GM12878 (cell line): ENCODE results near the gene SHQ1. TPM values are rescaled to one million over a fixed set of nuclear protein-coding genes. Genes with fewer than 3 reads are reported as not detected.

Experiments
- CEBPB ChIP-seq, 2 experiments: fragments of 150-350 bp in 1 of 2; IDR thresholded peaks; 2 replicates each; pipeline ENCODE4 v1.6.1; 2012 to 2014; ENCODE audit warnings: low read depth in 2 of 2, low read length in 2 of 2, borderline replicate concordance in 1 of 2, inconsistent platforms in 1 of 2
- CEBPZ ChIP-seq: fragments of 150-350 bp; IDR thresholded peaks from 2 replicates; pipeline ENCODE4 v1.6.1; 2016; ENCODE audit warnings: low read depth, low read length
- CHD2 ChIP-seq: IDR thresholded peaks from 2 replicates; pipeline ENCODE4 v1.6.1; 2011; ENCODE audit warnings: low read depth, low read length, improper control_type of control experiment, borderline replicate concordance
- CHD4 ChIP-seq: fragments of 200-600 bp; sonication (generic); IDR thresholded peaks from 2 replicates; pipeline ENCODE4 v1.6.1; 2016; ENCODE audit warnings: mild to moderate bottlenecking
- IRF4 ChIP-seq: IDR thresholded peaks from 2 replicates; pipeline ENCODE4 v1.6.1; 2011; ENCODE audit warnings: low read depth, low read length
- KLF5 ChIP-seq: fragments of 450-650 bp; IDR thresholded peaks from 2 replicates; pipeline ENCODE4 v1.6.1; 2014; ENCODE audit warnings: mild to moderate bottlenecking; ENCODE audit not compliant: partially characterized antibody
- PKNOX1 ChIP-seq: fragments of 450-650 bp; IDR thresholded peaks from 2 replicates; pipeline ENCODE4 v1.6.1; 2016; ENCODE audit warnings: mild to moderate bottlenecking
- POLR2AphosphoS2 ChIP-seq: IDR thresholded peaks from 2 replicates; pipeline ENCODE4 v1.6.1; 2011; ENCODE audit warnings: low read depth, mild to moderate bottlenecking, low read length, improper control_type of control experiment, moderate library complexity
- SP1 ChIP-seq: IDR thresholded peaks from one replicate; pipeline ENCODE4 v1.6.1; 2011; ENCODE audit warnings: low read depth, low read length
- SREBF2 ChIP-seq: IDR thresholded peaks from 2 replicates; pipeline ENCODE4 v1.6.1; 2012; ENCODE audit warnings: mild to moderate bottlenecking, low read length
- TCF7 ChIP-seq: IDR thresholded peaks from 2 replicates; pipeline ENCODE4 v1.6.1; 2014; ENCODE audit warnings: antibody characterized with exemption, borderline replicate concordance
- USF1 ChIP-seq: IDR thresholded peaks from 2 replicates; pipeline ENCODE4 v1.6.1; 2011; ENCODE audit warnings: borderline replicate concordance, low read depth, mild to moderate bottlenecking, moderate library complexity, mixed read lengths, low read length; ENCODE audit not compliant: insufficient read depth; ENCODE audit errors: extremely low read length
- polyA plus RNA-seq, 11 experiments: library from polyadenylated mRNA; depleted of rRNA in 4 of 11; unstranded in 6 of 11; stranded (reverse) in 5 of 11; fragments of >200 nt; fragmentation: Nextera tagmentation in 4 of 11; fragmentation: Illumina TruSeq in 1 of 11; extraction: Ambion mirVana in 4 of 11; extraction: Trizol in 1 of 11; gene quantifications; 1 replicate in 1 of 11; 2 replicates in 10 of 11; pipeline versions ENCODE4 v1.2.1 to v1.2.3, GENCODE V29; 2011 to 2016; ENCODE audit warnings: inconsistent platforms in 2 of 11, missing spikeins in 2 of 11, low read depth in 1 of 11
- total RNA-seq, 4 experiments: library from RNA; depleted of rRNA in 3 of 4; stranded (reverse); fragments of >200 nt in 3 of 4; fragmentation: Illumina TruSeq in 1 of 4; extraction: Trizol in 1 of 4; gene quantifications; 2 replicates each; pipeline versions ENCODE4 v1.2.1 to v1.2.3, GENCODE V29; 2013 to 2021
- TF ChIP-seq, protein P1 (sequence below): IDR thresholded peaks from 2 replicates; pipeline ENCODE4 v1.6.1; 2012; ENCODE audit warnings: low read depth, low read length, improper control_type of control experiment
- TF ChIP-seq, protein P2 (sequence below): IDR thresholded peaks from 2 replicates; pipeline ENCODE4 v1.6.1; 2012; ENCODE audit warnings: low read length, inconsistent platforms
- TF ChIP-seq, protein P3 (sequence below): fragments of 450-650 bp; IDR thresholded peaks from 2 replicates; pipeline ENCODE4 v1.6.1; 2017; ENCODE audit warnings: mild to moderate bottlenecking, moderate library complexity
- TF ChIP-seq, protein P4 (sequence below): IDR thresholded peaks from 2 replicates; pipeline ENCODE4 v1.6.1; 2011; ENCODE audit warnings: low read depth, low read length, improper control_type of control experiment, borderline replicate concordance

SHQ1 gene
- total and polyA plus RNA-seq, 10 of the 15 experiments (the other 5 are each of a cell fraction or from before 2014, with no cell fraction given): 12.6 to 51.7 (median 24.5) TPM

- peak; percentile 91 for TF ChIP-seq PKNOX1
- TF ChIP-seq, protein P1, sequence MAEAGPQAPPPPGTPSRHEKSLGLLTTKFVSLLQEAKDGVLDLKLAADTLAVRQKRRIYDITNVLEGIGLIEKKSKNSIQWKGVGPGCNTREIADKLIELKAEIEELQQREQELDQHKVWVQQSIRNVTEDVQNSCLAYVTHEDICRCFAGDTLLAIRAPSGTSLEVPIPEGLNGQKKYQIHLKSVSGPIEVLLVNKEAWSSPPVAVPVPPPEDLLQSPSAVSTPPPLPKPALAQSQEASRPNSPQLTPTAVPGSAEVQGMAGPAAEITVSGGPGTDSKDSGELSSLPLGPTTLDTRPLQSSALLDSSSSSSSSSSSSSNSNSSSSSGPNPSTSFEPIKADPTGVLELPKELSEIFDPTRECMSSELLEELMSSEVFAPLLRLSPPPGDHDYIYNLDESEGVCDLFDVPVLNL: no peak
- TF ChIP-seq USF1: no peak
- TF ChIP-seq CHD4: no peak
- TF ChIP-seq SREBF2: no peak
- TF ChIP-seq CEBPZ: no peak
- TF ChIP-seq CEBPB (IDR thresholded peaks at IDR 0.05; ENCODE audit: borderline replicate concordance in 1 of 2, low read depth in 2 of 2, low read length in 2 of 2): no peak
- TF ChIP-seq CHD2: no peak
- TF ChIP-seq KLF5: no peak
- TF ChIP-seq SP1: no peak
- peak; percentile 44 for TF ChIP-seq TCF7
- peak; percentile 69; the same call in 1 of the 2 replicates for TF ChIP-seq IRF4
- no peak for TF ChIP-seq POLR2AphosphoS2
- TF ChIP-seq, protein P2, sequence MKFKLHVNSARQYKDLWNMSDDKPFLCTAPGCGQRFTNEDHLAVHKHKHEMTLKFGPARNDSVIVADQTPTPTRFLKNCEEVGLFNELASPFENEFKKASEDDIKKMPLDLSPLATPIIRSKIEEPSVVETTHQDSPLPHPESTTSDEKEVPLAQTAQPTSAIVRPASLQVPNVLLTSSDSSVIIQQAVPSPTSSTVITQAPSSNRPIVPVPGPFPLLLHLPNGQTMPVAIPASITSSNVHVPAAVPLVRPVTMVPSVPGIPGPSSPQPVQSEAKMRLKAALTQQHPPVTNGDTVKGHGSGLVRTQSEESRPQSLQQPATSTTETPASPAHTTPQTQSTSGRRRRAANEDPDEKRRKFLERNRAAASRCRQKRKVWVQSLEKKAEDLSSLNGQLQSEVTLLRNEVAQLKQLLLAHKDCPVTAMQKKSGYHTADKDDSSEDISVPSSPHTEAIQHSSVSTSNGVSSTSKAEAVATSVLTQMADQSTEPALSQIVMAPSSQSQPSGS: peak; percentile 89
- TF ChIP-seq, protein P3, sequence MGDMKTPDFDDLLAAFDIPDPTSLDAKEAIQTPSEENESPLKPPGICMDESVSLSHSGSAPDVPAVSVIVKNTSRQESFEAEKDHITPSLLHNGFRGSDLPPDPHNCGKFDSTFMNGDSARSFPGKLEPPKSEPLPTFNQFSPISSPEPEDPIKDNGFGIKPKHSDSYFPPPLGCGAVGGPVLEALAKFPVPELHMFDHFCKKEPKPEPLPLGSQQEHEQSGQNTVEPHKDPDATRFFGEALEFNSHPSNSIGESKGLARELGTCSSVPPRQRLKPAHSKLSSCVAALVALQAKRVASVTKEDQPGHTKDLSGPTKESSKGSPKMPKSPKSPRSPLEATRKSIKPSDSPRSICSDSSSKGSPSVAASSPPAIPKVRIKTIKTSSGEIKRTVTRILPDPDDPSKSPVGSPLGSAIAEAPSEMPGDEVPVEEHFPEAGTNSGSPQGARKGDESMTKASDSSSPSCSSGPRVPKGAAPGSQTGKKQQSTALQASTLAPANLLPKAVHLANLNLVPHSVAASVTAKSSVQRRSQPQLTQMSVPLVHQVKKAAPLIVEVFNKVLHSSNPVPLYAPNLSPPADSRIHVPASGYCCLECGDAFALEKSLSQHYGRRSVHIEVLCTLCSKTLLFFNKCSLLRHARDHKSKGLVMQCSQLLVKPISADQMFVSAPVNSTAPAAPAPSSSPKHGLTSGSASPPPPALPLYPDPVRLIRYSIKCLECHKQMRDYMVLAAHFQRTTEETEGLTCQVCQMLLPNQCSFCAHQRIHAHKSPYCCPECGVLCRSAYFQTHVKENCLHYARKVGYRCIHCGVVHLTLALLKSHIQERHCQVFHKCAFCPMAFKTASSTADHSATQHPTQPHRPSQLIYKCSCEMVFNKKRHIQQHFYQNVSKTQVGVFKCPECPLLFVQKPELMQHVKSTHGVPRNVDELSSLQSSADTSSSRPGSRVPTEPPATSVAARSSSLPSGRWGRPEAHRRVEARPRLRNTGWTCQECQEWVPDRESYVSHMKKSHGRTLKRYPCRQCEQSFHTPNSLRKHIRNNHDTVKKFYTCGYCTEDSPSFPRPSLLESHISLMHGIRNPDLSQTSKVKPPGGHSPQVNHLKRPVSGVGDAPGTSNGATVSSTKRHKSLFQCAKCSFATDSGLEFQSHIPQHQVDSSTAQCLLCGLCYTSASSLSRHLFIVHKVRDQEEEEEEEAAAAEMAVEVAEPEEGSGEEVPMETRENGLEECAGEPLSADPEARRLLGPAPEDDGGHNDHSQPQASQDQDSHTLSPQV: no peak
- TF ChIP-seq, protein P4, sequence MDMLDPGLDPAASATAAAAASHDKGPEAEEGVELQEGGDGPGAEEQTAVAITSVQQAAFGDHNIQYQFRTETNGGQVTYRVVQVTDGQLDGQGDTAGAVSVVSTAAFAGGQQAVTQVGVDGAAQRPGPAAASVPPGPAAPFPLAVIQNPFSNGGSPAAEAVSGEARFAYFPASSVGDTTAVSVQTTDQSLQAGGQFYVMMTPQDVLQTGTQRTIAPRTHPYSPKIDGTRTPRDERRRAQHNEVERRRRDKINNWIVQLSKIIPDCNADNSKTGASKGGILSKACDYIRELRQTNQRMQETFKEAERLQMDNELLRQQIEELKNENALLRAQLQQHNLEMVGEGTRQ: no peak
Observed at GRCh38 chr3:72756900-72757299, 91.3 kb downstream of the SHQ1 start (continued).
